ENCODE measurements around the gene RCAN2. TPM values are rescaled to one million over a fixed set of nuclear protein-coding genes. Genes with fewer than 3 reads are reported as not detected.

Gene RCAN2
- total and polyA plus RNA-seq, 7 donors, result 2.6 to 108 (median 20.0) TPM

DNA sequence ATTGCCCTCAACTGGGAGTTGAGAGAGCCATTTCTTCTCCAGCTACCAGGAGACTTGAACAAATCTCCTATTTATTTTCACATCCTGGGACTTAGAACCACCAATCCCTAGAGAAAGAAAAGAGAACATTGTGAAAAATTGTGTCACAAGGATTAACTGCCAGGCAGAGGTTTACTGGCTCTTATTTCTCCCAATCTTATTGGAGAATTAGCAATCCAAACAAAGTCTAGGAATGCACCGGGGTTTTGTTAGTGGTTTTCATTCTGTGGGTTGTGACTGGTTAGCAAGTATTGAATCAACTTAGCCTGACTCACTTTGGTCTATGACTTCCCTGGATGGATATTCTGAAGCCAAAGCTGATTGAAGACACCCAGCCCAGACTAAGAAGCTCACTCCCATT, 299.3 kb downstream of the RCAN2 start:
- H3K4me3 ChIP-seq, result no peak overlapping the region
- 57 to 77% (median 70%) methylated on average over 1 of the region's 1 CpG for whole genome bisulfite sequencing, 3 donors
- peak in 2 of 4 donors; percentile 20 to 25 for ATAC-seq
- H3K4me1 ChIP-seq, result peaks cover 8% of the 10 kb centered on the region
- no peaks in the 10 kb centered on the region for H3K27me3 ChIP-seq (ENCODE audit: insufficient read depth in 3 of 3, low read length in 2 of 3)
- TF ChIP-seq, protein P1, sequence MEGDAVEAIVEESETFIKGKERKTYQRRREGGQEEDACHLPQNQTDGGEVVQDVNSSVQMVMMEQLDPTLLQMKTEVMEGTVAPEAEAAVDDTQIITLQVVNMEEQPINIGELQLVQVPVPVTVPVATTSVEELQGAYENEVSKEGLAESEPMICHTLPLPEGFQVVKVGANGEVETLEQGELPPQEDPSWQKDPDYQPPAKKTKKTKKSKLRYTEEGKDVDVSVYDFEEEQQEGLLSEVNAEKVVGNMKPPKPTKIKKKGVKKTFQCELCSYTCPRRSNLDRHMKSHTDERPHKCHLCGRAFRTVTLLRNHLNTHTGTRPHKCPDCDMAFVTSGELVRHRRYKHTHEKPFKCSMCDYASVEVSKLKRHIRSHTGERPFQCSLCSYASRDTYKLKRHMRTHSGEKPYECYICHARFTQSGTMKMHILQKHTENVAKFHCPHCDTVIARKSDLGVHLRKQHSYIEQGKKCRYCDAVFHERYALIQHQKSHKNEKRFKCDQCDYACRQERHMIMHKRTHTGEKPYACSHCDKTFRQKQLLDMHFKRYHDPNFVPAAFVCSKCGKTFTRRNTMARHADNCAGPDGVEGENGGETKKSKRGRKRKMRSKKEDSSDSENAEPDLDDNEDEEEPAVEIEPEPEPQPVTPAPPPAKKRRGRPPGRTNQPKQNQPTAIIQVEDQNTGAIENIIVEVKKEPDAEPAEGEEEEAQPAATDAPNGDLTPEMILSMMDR (IDR thresholded peaks at IDR 0.05), result no peak
- DNase-seq, result no peak
- no peak overlapping the region for H3K27ac ChIP-seq
- H3K9me3 ChIP-seq, result no peaks in the 10 kb centered on the region
- no peaks in the 10 kb centered on the region for H3K36me3 ChIP-seq (ENCODE audit: insufficient read depth in 1 of 2, low read depth in 1 of 2)
- intact Hi-C loops (cut with DNase I), result no loop called here

- no peak overlapping the region for H3K4me3 ChIP-seq
- WGBS, 3 donors, result 29 to 59% (median 35%) methylated on average over 4 of the region's 4 CpGs
- TF ChIP-seq, protein P1 (IDR thresholded peaks at IDR 0.05), result no peak
- H3K27ac ChIP-seq, result peak overlapping the region; percentile 14
- peak; percentile 39 to 87 (median 63) for ATAC-seq
- H3K36me3 ChIP-seq (ENCODE audit: insufficient read depth in 1 of 2, low read depth in 1 of 2), result no peaks in the 10 kb centered on the region
- intact Hi-C loops (cut with DNase I), result no loop called here
- H3K9me3 ChIP-seq, result no peaks in the 10 kb centered on the region
- H3K4me1 ChIP-seq, result peaks cover 8% of the 10 kb centered on the region
- DNase-seq, result no peak
- H3K27me3 ChIP-seq (ENCODE audit: insufficient read depth in 3 of 3, low read length in 2 of 3), result no peaks in the 10 kb centered on the region
Measured at GRCh38 chr6:46190889-46191288, 300.4 kb downstream of the RCAN2 start.

GRCh38 chr6:46189726-46190125, 301.5 kb downstream of the RCAN2 start:
- WGBS, 3 donors, result 93 to 96% (median 96%) methylated on average over 4 of the region's 4 CpGs

GRCh38 chr6:46186583-46186982, 304.7 kb downstream of the RCAN2 start:
- no peak overlapping the region for H3K27ac ChIP-seq
- H3K36me3 ChIP-seq (ENCODE audit: insufficient read depth in 1 of 2, low read depth in 1 of 2), result no peaks in the 10 kb centered on the region
- ATAC-seq (no peak), DNase-seq (no peak)
- H3K4me3 ChIP-seq, result no peak overlapping the region
- TF ChIP-seq, protein P1 (IDR thresholded peaks at IDR 0.05), result no peak
- 90 to 98% (median 95%) methylated on average over 1 of the region's 1 CpG for WGBS, 3 donors
- no peaks in the 10 kb centered on the region for H3K9me3 ChIP-seq
- no peaks in the 10 kb centered on the region for H3K27me3 ChIP-seq (ENCODE audit: insufficient read depth in 3 of 3, low read length in 2 of 3)
- intact Hi-C loops (cut with DNase I), result no loop called here
- peaks cover 8% of the 10 kb centered on the region for H3K4me1 ChIP-seq

More at GRCh38 chr6:46189726-46190125, 301.5 kb downstream of the RCAN2 start:
- no peaks in the 10 kb centered on the region for H3K9me3 ChIP-seq
- no peaks in the 10 kb centered on the region for H3K36me3 ChIP-seq (ENCODE audit: insufficient read depth in 1 of 2, low read depth in 1 of 2)
- peaks cover 8% of the 10 kb centered on the region for H3K4me1 ChIP-seq
- TF ChIP-seq, protein P1 (IDR thresholded peaks at IDR 0.05), result no peak
- intact Hi-C loops (cut with DNase I), result no loop called here
- H3K27ac ChIP-seq, result no peak overlapping the region
- DNase-seq (no peak), ATAC-seq (no peak)
- H3K27me3 ChIP-seq (ENCODE audit: insufficient read depth in 3 of 3, low read length in 2 of 3), result no peaks in the 10 kb centered on the region
- H3K4me3 ChIP-seq, result no peak overlapping the region

GRCh38 chr6:46184114-46184513, 307.1 kb downstream of the RCAN2 start:
- DNase-seq (no peak), ATAC-seq (no peak)
- Histone ChIP-seq H3K36me3 (ENCODE audit: insufficient read depth in 1 of 2, low read depth in 1 of 2) (no peaks in the 10 kb centered on the region), H3K4me1 (no peaks in the 10 kb centered on the region), H3K27ac (no peak overlapping the region), H3K27me3 (ENCODE audit: insufficient read depth in 3 of 3, low read length in 2 of 3) (no peaks in the 10 kb centered on the region), H3K9me3 (no peaks in the 10 kb centered on the region), H3K4me3 (no peak overlapping the region)
- 36 to 57% (median 42%) methylated on average over 4 of the region's 4 CpGs for WGBS, 3 donors
- TF ChIP-seq, protein P1 (IDR thresholded peaks at IDR 0.05), result peak; percentile 6
- intact Hi-C loops (cut with DNase I), result no loop called here

Measured in psoas muscle (tissue), 8 donors.